Activated CD8-positive, alpha-beta T cell treated with anti-CD3 and anti-CD28 coated beads for 36 hours (primary cell): ENCODE data around the gene METTL25B. TPM values are rescaled to one million over a fixed set of nuclear protein-coding genes. Genes with fewer than 3 reads are reported as not detected.

Experiments
- ATAC-seq: fragments of 200-7000 bp; cut with Tn5 transposase; one replicate; pipeline ENCODE4 v1.10.0; 2021; ENCODE audit warnings: mild to moderate bottlenecking, moderate library complexity
- CTCF ChIA-PET: fragments of 350-600 bp; sonication (Branson Sonifier 250); formaldehyde crosslinking; loops from one replicate; lab custom pipeline; 2021; ENCODE audit warnings: antibody characterized with exemption; lab: Charles Lee
- POLR2A ChIA-PET: fragments of 350-600 bp; sonication (Branson Sonifier 250); formaldehyde crosslinking; loops from one replicate; lab custom pipeline; 2021; ENCODE audit warnings: antibody characterized with exemption; lab: Charles Lee
- DNase-seq: peaks from one replicate; pipeline ENCODE4 v3.0.0-alpha.2; 2020
- H3K27ac Mint-ChIP-seq: one replicate; pipeline ENCODE4 v1.8.0; 2021; ENCODE audit warnings: mild to moderate bottlenecking, mixed read lengths
- H3K27me3 Mint-ChIP-seq: one replicate; pipeline ENCODE4 v1.8.0; 2021; ENCODE audit warnings: mixed read lengths
- H3K36me3 Mint-ChIP-seq: one replicate; pipeline ENCODE4 v1.8.0; 2021; ENCODE audit warnings: low read depth, mixed read lengths
- H3K4me1 Mint-ChIP-seq: one replicate; pipeline ENCODE4 v1.8.0; 2021; ENCODE audit warnings: low read depth, mixed read lengths
- H3K4me3 Mint-ChIP-seq: one replicate; pipeline ENCODE4 v1.8.0; 2021; ENCODE audit warnings: mild to moderate bottlenecking, moderate library complexity, mixed read lengths
- H3K9me3 Mint-ChIP-seq: one replicate; pipeline ENCODE4 v1.8.0; 2021; ENCODE audit warnings: mixed read lengths
- CTCF ChIP-seq: fragments of 200-600 bp; IDR thresholded peaks from one replicate; pipeline ENCODE4 v1.8.0; 2022; ENCODE audit warnings: antibody characterized with exemption, mild to moderate bottlenecking
- intact Hi-C: fragments of 100-400 bp; cut with micrococcal nuclease; formaldehyde crosslinking; loops from one replicate; pipeline ENCODE4 v1.10.0; 2022
- total RNA-seq, 2 experiments: library from RNA; stranded (reverse); gene quantifications; one replicate each; pipeline ENCODE4 v1.2.3, GENCODE V29; 2021

The METTL25B gene
- total RNA-seq, 2 experiments from 2014 or later, result 32.3 to 32.5 TPM

- no peak for TF ChIP-seq CTCF
- ChIA-PET CTCF (interaction anchor here (5.0 kb wide), 1 partner anchor 17 kb away, joined by 71 read pairs; the partner anchor contains the start of genes ISG20L2 and METTL25B), POLR2A (interaction anchor here (1.0 to 4.4 kb wide), 2 partner anchors 14 kb away, joined by 3 to 39 read pairs; partner anchors contain the start of genes ISG20L2 and METTL25B)
- DNase-seq (no peak), ATAC-seq (no peak)
- Mint-ChIP-seq H3K36me3 (peaks cover 69% of the 10 kb centered on the region), H3K27me3 (no peaks in the 10 kb centered on the region), H3K4me1 (peaks cover 70% of the 10 kb centered on the region), H3K9me3 (no peaks in the 10 kb centered on the region), H3K27ac (peak overlapping the region; percentile 43), H3K4me3 (no peak overlapping the region)
- intact Hi-C loops, result no loop called here
Observed at GRCh38 chr1:156744344-156744743, 16.1 kb downstream of the METTL25B start.

- ChIA-PET CTCF (interaction anchor here (5.0 kb wide), 1 partner anchor 17 kb away, joined by 71 read pairs; the partner anchor contains the start of genes ISG20L2 and METTL25B), POLR2A (interaction anchor here (1.0 to 4.4 kb wide), 2 partner anchors 14 to 15 kb away, joined by 3 to 39 read pairs; partner anchors contain the start of genes ISG20L2 and METTL25B)
- intact Hi-C loops, result no loop called here
- no peak for DNase-seq
- Mint-ChIP-seq H3K4me3 (no peak overlapping the region), H3K9me3 (no peaks in the 10 kb centered on the region), H3K4me1 (peaks cover 69% of the 10 kb centered on the region), H3K27ac (peak overlapping the region; percentile 94), H3K27me3 (no peaks in the 10 kb centered on the region), H3K36me3 (peaks cover 73% of the 10 kb centered on the region)
- no peak for TF ChIP-seq CTCF
- ATAC-seq, result no peak
Observed at GRCh38 chr1:156744786-156745419, 16.6 kb downstream of the METTL25B start.

- Mint-ChIP-seq H3K36me3 (peaks cover 74% of the 10 kb centered on the region), H3K4me1 (peaks cover 65% of the 10 kb centered on the region), H3K4me3 (no peak overlapping the region), H3K27ac (peak overlapping the region; percentile 94), H3K9me3 (no peaks in the 10 kb centered on the region), H3K27me3 (no peaks in the 10 kb centered on the region)
- DNase-seq, result no peak
- intact Hi-C loops, result no loop called here
- no peak for TF ChIP-seq CTCF
- POLR2A ChIA-PET, result interaction anchor here (1.0 to 4.4 kb wide), 2 partner anchors 9 to 16 kb away, joined by 3 to 39 read pairs; partner anchors contain the start of genes ISG20L2 and METTL25B
- CTCF ChIA-PET, result interaction anchor here (3.1 kb wide), 1 partner anchor 19 kb away, joined by 26 read pairs; the partner anchor contains the start of gene METTL25B
- no peak for ATAC-seq
Observed at GRCh38 chr1:156745881-156746280, 17.6 kb downstream of the METTL25B start.

- H3K27me3 Mint-ChIP-seq, result no peaks in the 10 kb centered on the region
- TF ChIP-seq CTCF, result no peak
- H3K4me1 Mint-ChIP-seq, result peaks cover 63% of the 10 kb centered on the region
- H3K36me3 Mint-ChIP-seq, result peaks cover 71% of the 10 kb centered on the region
- DNase-seq, result no peak
- peak overlapping the region; percentile 92 for H3K4me3 Mint-ChIP-seq
- intact Hi-C loops, result no loop called here
- no peaks in the 10 kb centered on the region for H3K9me3 Mint-ChIP-seq
- no peak for ATAC-seq
- ChIA-PET POLR2A (interaction anchor here (1.0 to 4.4 kb wide), 2 partner anchors 10 to 16 kb away, joined by 3 to 39 read pairs; partner anchors contain the start of genes ISG20L2 and METTL25B), CTCF (interaction anchor here (1.3 to 3.1 kb wide), 2 partner anchors 19 to 111 kb away, joined by 3 to 26 read pairs; partner anchors contain the start of gene METTL25B)
- H3K27ac Mint-ChIP-seq, result peak overlapping the region; percentile 94
Observed at GRCh38 chr1:156746406-156746727, 18.1 kb downstream of the METTL25B start.
